ENCODE results near the gene DDB1. TPM values are rescaled to one million over a fixed set of nuclear protein-coding genes. Genes with fewer than 3 reads are reported as not detected.

Gene DDB1
- total RNA-seq, 2 donors from 2014 or later: 154 to 189 TPM

GRCh38 chr11:61287338-61287977 is 45.4 kb downstream of the DDB1 start:
- intact Hi-C loops (cut with DNase I): no loop called here
- no peak overlapping the region for H3K27ac ChIP-seq
- TF ChIP-seq CTCF (IDR thresholded peaks at IDR 0.05): no peak
- no peak for DNase-seq
- no peaks in the 10 kb centered on the region for H3K9me3 ChIP-seq
- H3K4me1 ChIP-seq: no peaks in the 10 kb centered on the region
- no peaks in the 10 kb centered on the region for H3K36me3 ChIP-seq
- H3K9ac ChIP-seq (ENCODE audit: low read depth in 2 of 2, low read length in 2 of 2): no peak overlapping the region
- no peak overlapping the region for H3K4me3 ChIP-seq
- no peaks in the 10 kb centered on the region for H3K27me3 ChIP-seq

- Histone ChIP-seq H3K9me3 (no peaks in the 10 kb centered on the region), H3K4me3 (no peak overlapping the region), H3K27me3 (no peaks in the 10 kb centered on the region), H3K36me3 (no peaks in the 10 kb centered on the region), H3K27ac (no peak overlapping the region), H3K4me1 (no peaks in the 10 kb centered on the region), H3K9ac (ENCODE audit: low read depth in 2 of 2, low read length in 2 of 2) (no peak overlapping the region)
- no peak for DNase-seq
- intact Hi-C loops (cut with DNase I): no loop called here
- TF ChIP-seq CTCF (IDR thresholded peaks at IDR 0.05): no peak
Measured at GRCh38 chr11:61283613-61284012, 49.3 kb downstream of the DDB1 start.

GRCh38 chr11:61281581-61282250 is 51.2 kb downstream of the DDB1 start:
- H3K9ac ChIP-seq (ENCODE audit: low read depth in 2 of 2, low read length in 2 of 2): no peak overlapping the region
- H3K36me3 ChIP-seq: no peaks in the 10 kb centered on the region
- no peaks in the 10 kb centered on the region for H3K27me3 ChIP-seq
- no peak overlapping the region for H3K27ac ChIP-seq
- no peaks in the 10 kb centered on the region for H3K4me1 ChIP-seq
- intact Hi-C loops (cut with DNase I): no loop called here
- peak overlapping the region; percentile 22 for H3K4me3 ChIP-seq
- TF ChIP-seq CTCF (IDR thresholded peaks at IDR 0.05): no peak
- DNase-seq: peak; percentile 83
- H3K9me3 ChIP-seq: no peaks in the 10 kb centered on the region

- no peak overlapping the region for H3K9ac ChIP-seq (ENCODE audit: low read depth in 2 of 2, low read length in 2 of 2)
- H3K27me3 ChIP-seq: no peaks in the 10 kb centered on the region
- H3K36me3 ChIP-seq: no peaks in the 10 kb centered on the region
- H3K9me3 ChIP-seq: no peaks in the 10 kb centered on the region
- no peaks in the 10 kb centered on the region for H3K4me1 ChIP-seq
- no peak overlapping the region for H3K4me3 ChIP-seq
- intact Hi-C loops (cut with DNase I): no loop called here
- TF ChIP-seq CTCF (IDR thresholded peaks at IDR 0.05): no peak
- no peak for DNase-seq
- H3K27ac ChIP-seq: no peak overlapping the region
Measured at GRCh38 chr11:61280883-61281580, 51.9 kb downstream of the DDB1 start.

GRCh38 chr11:61279934-61280659 is 52.8 kb downstream of the DDB1 start:
- TF ChIP-seq CTCF (IDR thresholded peaks at IDR 0.05): no peak
- Histone ChIP-seq H3K27ac (no peak overlapping the region), H3K9me3 (no peaks in the 10 kb centered on the region), H3K9ac (ENCODE audit: low read depth in 2 of 2, low read length in 2 of 2) (no peak overlapping the region), H3K36me3 (no peaks in the 10 kb centered on the region), H3K27me3 (no peaks in the 10 kb centered on the region), H3K4me1 (no peaks in the 10 kb centered on the region), H3K4me3 (no peak overlapping the region)
- intact Hi-C loops (cut with DNase I): no loop called here
- no peak for DNase-seq
